ENCODE data around the gene GGTLC3. TPM values are rescaled to one million over a fixed set of nuclear protein-coding genes. Genes with fewer than 3 reads are reported as not detected.
"Not testable (repeated sequence)": the region's sequence is repeated elsewhere in the genome, so short reads cannot be mapped to it uniquely, and the experiment has no call there.

Gene GGTLC3
- total and polyA plus RNA-seq, 7 experiments from 2014 or later = not detected

DNA sequence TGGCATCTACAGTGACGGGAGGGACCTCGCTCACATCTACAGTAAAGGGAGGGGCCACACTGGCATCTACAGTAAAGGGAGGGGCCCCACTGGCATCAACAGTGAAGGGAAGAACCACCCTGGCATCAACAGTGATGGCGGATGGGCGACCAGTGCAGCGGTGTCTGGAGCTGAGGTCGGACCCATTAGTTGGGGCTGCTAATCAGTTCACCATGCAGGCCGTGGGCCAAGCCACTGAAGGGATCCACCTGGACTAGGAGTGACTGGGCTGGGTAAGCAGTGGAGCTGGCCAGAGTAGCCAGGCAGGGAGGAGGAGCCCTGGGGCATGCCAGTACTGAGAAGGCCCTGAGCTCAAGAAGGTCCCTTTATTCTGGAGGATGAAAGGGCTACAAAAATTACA is 33.1 kb upstream of the GGTLC3 start:
- H3K36me3 Mint-ChIP-seq; DNase-seq; H3K9me3 ChIP-seq (ENCODE audit: control insufficient read depth in 2 of 3, low read length in 3 of 3); H3K27me3 ChIP-seq (ENCODE audit: control insufficient read depth in 2 of 2, insufficient read depth in 2 of 2, low read length in 2 of 2); ATAC-seq; H3K27ac ChIP-seq (ENCODE audit: low read depth, low read length); H3K27me3 Mint-ChIP-seq; intact Hi-C loops (cut with micrococcal nuclease); H3K4me1 ChIP-seq (ENCODE audit: control insufficient read depth in 2 of 2, insufficient read depth in 2 of 2, low read length in 2 of 2); H3K9me3 Mint-ChIP-seq; POLR2A ChIA-PET; H3K27ac Mint-ChIP-seq; H3K4me3 Mint-ChIP-seq; H3K4me1 Mint-ChIP-seq; H3K36me3 ChIP-seq (ENCODE audit: control insufficient read depth in 2 of 3, insufficient read depth in 3 of 3, low read length in 3 of 3); H3K4me3 ChIP-seq (ENCODE audit: low read length); CTCF ChIA-PET: not testable (repeated sequence)

DNA sequence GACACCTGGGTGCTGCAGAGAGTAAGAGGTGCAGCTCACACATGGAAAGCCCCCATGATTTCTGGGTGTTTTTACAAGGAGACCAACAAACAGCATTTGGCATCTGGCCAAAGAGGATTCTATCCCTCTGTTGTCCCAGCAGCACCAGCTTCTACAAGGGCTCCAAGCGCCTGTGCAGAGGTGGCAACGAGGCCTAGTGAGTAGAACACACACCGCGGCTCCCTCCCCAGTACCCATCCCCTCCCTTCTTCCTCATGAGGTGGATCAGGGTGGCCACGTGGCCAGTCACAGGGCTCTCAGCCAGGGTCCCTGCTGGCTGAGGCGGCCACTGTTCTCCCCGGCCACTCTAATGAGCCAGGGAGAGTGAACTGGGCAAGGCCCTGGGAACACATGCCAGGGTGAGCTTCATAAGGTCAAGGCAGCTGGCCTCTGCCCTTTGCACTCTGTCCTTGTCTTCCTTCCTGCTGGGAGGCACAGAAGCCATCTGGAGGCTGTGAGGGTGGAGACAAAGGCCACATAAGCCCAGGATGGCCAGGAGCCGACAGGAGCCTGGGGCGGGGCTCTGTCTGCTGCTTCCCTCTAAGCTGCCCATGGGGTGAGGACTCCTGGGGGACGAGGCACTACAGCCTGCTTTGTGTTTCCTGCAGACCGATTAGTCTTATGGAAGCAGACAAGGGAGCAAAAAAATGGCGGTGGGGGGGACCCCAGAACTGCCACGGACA is 31.7 kb upstream of the GGTLC3 start:
- CTCF ChIA-PET; H3K4me3 Mint-ChIP-seq; H3K4me3 ChIP-seq (ENCODE audit: low read length); H3K36me3 ChIP-seq (ENCODE audit: control insufficient read depth in 2 of 3, insufficient read depth in 3 of 3, low read length in 3 of 3); H3K4me1 Mint-ChIP-seq; H3K27me3 Mint-ChIP-seq; H3K27me3 ChIP-seq (ENCODE audit: control insufficient read depth in 2 of 2, insufficient read depth in 2 of 2, low read length in 2 of 2); ATAC-seq; H3K27ac Mint-ChIP-seq; H3K27ac ChIP-seq (ENCODE audit: low read depth, low read length); H3K36me3 Mint-ChIP-seq; H3K9me3 ChIP-seq (ENCODE audit: control insufficient read depth in 2 of 3, low read length in 3 of 3); DNase-seq; POLR2A ChIA-PET; H3K9me3 Mint-ChIP-seq; intact Hi-C loops (cut with micrococcal nuclease); H3K4me1 ChIP-seq (ENCODE audit: control insufficient read depth in 2 of 2, insufficient read depth in 2 of 2, low read length in 2 of 2): not testable (repeated sequence)

DNA sequence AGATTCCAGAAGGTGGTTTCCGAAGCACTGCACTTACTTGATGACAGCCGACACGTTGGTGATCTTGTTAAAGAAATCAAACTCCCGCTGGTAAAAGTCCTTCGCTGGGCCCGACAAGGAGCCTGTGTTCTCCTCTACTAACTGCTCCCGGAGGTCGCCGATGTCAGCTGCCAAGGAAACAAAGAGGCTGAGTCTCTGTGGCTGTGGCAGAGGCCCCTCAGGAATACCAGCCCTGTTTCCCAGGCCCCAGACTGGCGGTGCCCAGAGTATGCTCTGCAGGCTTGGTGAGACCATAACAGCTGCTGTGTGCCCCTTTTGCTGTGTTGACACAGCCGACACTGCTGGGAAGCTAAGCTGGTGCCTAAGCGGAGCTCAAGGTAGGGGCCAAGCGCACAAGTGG is 26.7 kb upstream of the GGTLC3 start:
- intact Hi-C loops (cut with micrococcal nuclease); H3K4me3 ChIP-seq (ENCODE audit: low read length); H3K9me3 ChIP-seq (ENCODE audit: control insufficient read depth in 2 of 3, low read length in 3 of 3); H3K4me1 Mint-ChIP-seq; DNase-seq; H3K4me3 Mint-ChIP-seq; ATAC-seq; H3K36me3 Mint-ChIP-seq; H3K27me3 ChIP-seq (ENCODE audit: control insufficient read depth in 2 of 2, insufficient read depth in 2 of 2, low read length in 2 of 2); CTCF ChIA-PET; H3K36me3 ChIP-seq (ENCODE audit: control insufficient read depth in 2 of 3, insufficient read depth in 3 of 3, low read length in 3 of 3); POLR2A ChIA-PET; H3K9me3 Mint-ChIP-seq; H3K27ac Mint-ChIP-seq; H3K27ac ChIP-seq (ENCODE audit: low read depth, low read length); H3K4me1 ChIP-seq (ENCODE audit: control insufficient read depth in 2 of 2, insufficient read depth in 2 of 2, low read length in 2 of 2); H3K27me3 Mint-ChIP-seq: not testable (repeated sequence)

DNA sequence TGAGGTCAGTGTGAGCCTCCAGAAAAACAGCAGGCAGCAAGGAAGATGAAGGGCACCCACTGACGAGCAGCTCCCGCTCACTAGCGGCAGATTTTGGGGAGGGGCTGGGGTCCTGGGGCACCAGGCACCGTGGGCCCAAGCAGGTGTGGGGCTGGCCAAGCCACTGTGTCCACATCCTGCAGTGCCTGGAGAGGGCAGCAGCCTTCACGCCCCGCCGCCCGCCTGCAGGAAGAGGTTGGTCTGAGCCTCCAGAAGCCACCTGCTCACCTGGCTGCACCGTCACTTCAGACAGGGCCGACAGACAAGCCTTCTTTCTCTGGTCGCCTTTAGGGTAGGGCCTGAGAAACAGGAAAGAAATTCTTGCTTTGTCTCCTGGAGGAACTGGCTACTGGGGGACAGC is 25.4 kb upstream of the GGTLC3 start:
- H3K27ac ChIP-seq (ENCODE audit: low read depth, low read length); H3K27me3 Mint-ChIP-seq; CTCF ChIA-PET; H3K27ac Mint-ChIP-seq; DNase-seq; H3K9me3 ChIP-seq (ENCODE audit: control insufficient read depth in 2 of 3, low read length in 3 of 3); H3K36me3 Mint-ChIP-seq; H3K4me1 ChIP-seq (ENCODE audit: control insufficient read depth in 2 of 2, insufficient read depth in 2 of 2, low read length in 2 of 2); H3K27me3 ChIP-seq (ENCODE audit: control insufficient read depth in 2 of 2, insufficient read depth in 2 of 2, low read length in 2 of 2); H3K4me1 Mint-ChIP-seq; H3K4me3 Mint-ChIP-seq; H3K4me3 ChIP-seq (ENCODE audit: low read length); POLR2A ChIA-PET; H3K9me3 Mint-ChIP-seq; H3K36me3 ChIP-seq (ENCODE audit: control insufficient read depth in 2 of 3, insufficient read depth in 3 of 3, low read length in 3 of 3); ATAC-seq; intact Hi-C loops (cut with micrococcal nuclease): not testable (repeated sequence)

DNA sequence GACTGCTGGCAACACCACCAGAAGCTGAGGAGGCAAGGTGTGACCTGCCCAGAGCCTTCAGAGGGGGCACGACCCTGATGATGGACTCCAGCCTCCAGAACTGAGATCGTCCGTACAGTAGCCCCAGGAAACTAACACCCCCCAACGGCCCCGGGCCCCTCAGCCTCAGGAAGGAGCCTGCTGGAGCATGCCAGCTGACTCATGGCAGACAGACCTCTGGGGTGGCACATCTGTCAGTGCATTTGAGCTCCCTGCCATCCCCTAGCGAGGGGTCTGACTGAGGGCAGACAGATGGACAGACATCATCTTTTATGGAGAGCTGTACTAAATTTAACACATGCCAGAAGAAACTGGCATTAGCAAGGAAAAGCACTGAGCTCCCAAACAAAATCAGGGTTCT is 22.0 kb upstream of the GGTLC3 start:
- H3K4me3 ChIP-seq (ENCODE audit: low read length); H3K9me3 Mint-ChIP-seq; POLR2A ChIA-PET: not testable (repeated sequence)

DNA sequence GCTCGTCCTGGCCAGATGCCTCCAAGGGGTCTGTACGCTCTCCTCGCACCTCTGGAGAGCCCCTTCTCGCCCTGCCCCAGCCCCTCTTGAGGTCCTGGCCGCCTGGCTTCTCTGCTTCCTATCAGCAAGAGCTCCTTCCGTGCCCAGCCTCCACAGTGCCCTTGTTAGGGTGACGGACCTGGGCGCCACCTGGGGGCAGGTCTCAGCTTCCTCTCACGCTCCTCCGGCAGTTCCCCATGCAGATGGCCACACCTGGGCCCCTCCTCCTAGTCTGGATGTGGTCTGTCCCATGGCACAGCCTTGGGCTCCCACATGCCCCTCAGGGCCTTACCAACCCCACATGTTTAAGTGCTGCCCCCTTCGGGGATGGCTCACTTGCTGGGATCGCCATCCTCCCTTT is 16.4 kb upstream of the GGTLC3 start:
- ATAC-seq; H3K4me3 Mint-ChIP-seq; CTCF ChIA-PET; H3K36me3 Mint-ChIP-seq; H3K27me3 ChIP-seq (ENCODE audit: control insufficient read depth in 2 of 2, insufficient read depth in 2 of 2, low read length in 2 of 2); H3K36me3 ChIP-seq (ENCODE audit: control insufficient read depth in 2 of 3, insufficient read depth in 3 of 3, low read length in 3 of 3); POLR2A ChIA-PET; H3K4me1 Mint-ChIP-seq; H3K4me3 ChIP-seq (ENCODE audit: low read length); H3K9me3 Mint-ChIP-seq; H3K27me3 Mint-ChIP-seq; H3K27ac ChIP-seq (ENCODE audit: low read depth, low read length); H3K4me1 ChIP-seq (ENCODE audit: control insufficient read depth in 2 of 2, insufficient read depth in 2 of 2, low read length in 2 of 2); intact Hi-C loops (cut with micrococcal nuclease); DNase-seq; H3K9me3 ChIP-seq (ENCODE audit: control insufficient read depth in 2 of 3, low read length in 3 of 3); H3K27ac Mint-ChIP-seq: not testable (repeated sequence)

More for the DNA sequence above, 22.0 kb upstream of the GGTLC3 start:
- intact Hi-C loops (cut with micrococcal nuclease); H3K4me1 Mint-ChIP-seq; H3K4me1 ChIP-seq (ENCODE audit: control insufficient read depth in 2 of 2, insufficient read depth in 2 of 2, low read length in 2 of 2); H3K27ac ChIP-seq (ENCODE audit: low read depth, low read length); H3K4me3 Mint-ChIP-seq; H3K36me3 Mint-ChIP-seq; ATAC-seq; H3K27me3 ChIP-seq (ENCODE audit: control insufficient read depth in 2 of 2, insufficient read depth in 2 of 2, low read length in 2 of 2); H3K36me3 ChIP-seq (ENCODE audit: control insufficient read depth in 2 of 3, insufficient read depth in 3 of 3, low read length in 3 of 3); H3K9me3 ChIP-seq (ENCODE audit: control insufficient read depth in 2 of 3, low read length in 3 of 3); DNase-seq; H3K27ac Mint-ChIP-seq; CTCF ChIA-PET; H3K27me3 Mint-ChIP-seq: not testable (repeated sequence)

DNA sequence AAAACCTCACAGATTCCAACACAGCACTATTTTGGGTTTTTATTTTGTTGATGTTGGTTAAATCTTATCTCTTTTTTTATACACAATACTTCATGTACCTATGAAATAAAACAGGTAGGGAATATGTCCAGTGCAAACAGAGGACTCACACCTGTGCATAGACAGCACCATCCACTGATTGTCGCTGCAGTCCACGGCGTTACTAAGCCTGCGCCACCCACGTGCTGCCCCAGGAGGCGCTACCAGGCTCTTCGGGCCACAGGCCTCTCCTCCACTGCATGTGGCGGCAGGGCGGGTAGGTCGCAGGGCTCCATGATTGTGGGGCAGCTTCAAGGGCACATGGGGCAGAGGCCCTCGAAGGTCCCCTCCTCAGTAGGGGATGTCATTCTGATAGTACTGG is 15.7 kb upstream of the GGTLC3 start:
- POLR2A ChIA-PET; H3K27ac Mint-ChIP-seq; DNase-seq; CTCF ChIA-PET; H3K4me3 Mint-ChIP-seq; H3K36me3 Mint-ChIP-seq; H3K4me1 ChIP-seq (ENCODE audit: control insufficient read depth in 2 of 2, insufficient read depth in 2 of 2, low read length in 2 of 2); H3K9me3 ChIP-seq (ENCODE audit: control insufficient read depth in 2 of 3, low read length in 3 of 3); H3K4me1 Mint-ChIP-seq; H3K27me3 ChIP-seq (ENCODE audit: control insufficient read depth in 2 of 2, insufficient read depth in 2 of 2, low read length in 2 of 2); intact Hi-C loops (cut with micrococcal nuclease); H3K4me3 ChIP-seq (ENCODE audit: low read length); H3K27ac ChIP-seq (ENCODE audit: low read depth, low read length); H3K36me3 ChIP-seq (ENCODE audit: control insufficient read depth in 2 of 3, insufficient read depth in 3 of 3, low read length in 3 of 3); H3K9me3 Mint-ChIP-seq; H3K27me3 Mint-ChIP-seq; ATAC-seq: not testable (repeated sequence)

Measured in naive thymus-derived CD4-positive, alpha-beta T cell (primary cell).